Colon (tissue), 2 donors: Measurements from ENCODE around the gene CDS2.

ENCODE experiments used
- FAIRE-seq: peaks from 2 replicates; lab custom pipeline; 2012; peaks lifted over from hg19 to GRCh38; lab: Jason Lieb, UNC
- donor health status: control.
- donor health status: control.

Gene CDS2

GRCh38 chr20:5119435-5120184 lies 7.2 kb upstream of the CDS2 start, which contains the start of gene PCNA:
TSS of gene PCNA (minus strand) at chr20:5119958. CDS start at chr20:5119798, 160 bp downstream.
- FAIRE-seq, result peak; percentile 47

DNA sequence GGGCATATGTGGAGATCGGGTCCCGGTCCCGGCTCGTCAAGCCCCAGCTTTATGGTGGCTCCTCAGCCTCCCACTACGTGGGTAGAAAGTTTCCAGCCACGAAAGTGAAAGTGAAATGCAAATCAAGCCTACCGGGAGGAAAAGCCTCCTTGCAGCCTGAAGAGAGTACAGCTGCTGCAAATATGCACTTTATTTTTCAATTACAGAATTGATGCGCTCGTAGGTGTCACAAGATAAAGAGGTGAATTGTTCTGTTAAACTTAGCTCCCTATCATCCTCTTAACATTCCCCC lies 6.7 kb upstream of the CDS2 start:
- no peak for FAIRE-seq

- no peak for FAIRE-seq
Observed at GRCh38 chr20:5122873-5123260, 3.9 kb upstream of the CDS2 start.

DNA sequence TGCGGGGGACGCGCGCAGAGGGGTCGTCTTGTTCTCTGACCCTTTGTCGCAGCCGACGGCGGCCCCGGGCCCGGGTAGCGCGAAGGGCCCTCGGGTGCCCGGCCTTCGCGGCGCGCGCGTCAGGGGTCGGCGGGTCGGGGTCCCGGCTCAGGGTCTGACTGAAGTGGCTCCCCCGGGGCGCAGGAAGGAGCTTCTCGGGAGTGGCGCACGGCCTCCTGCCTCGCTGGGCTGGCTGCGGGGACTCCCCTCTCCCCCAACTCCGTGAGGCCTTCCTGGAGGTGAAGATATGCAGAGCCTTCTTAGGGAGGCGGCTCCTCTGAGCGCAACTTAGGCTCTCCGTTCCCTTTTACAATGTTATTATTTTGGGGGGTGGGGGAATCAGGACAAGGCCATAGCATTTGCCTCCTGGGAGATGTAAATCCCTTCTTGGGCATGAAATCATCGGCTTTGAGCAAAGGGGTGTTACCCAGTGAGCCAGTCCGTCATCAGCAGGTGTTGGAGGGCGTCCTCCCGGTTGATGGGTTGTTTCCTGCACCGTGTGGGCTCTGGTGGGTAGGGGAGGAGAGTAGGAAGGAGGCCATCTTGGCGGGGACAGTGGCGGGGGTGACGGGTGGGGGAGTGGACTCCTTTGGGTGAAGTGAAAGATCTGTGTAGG lies 523 bp downstream of the CDS2 start:
- FAIRE-seq, result no peak

DNA sequence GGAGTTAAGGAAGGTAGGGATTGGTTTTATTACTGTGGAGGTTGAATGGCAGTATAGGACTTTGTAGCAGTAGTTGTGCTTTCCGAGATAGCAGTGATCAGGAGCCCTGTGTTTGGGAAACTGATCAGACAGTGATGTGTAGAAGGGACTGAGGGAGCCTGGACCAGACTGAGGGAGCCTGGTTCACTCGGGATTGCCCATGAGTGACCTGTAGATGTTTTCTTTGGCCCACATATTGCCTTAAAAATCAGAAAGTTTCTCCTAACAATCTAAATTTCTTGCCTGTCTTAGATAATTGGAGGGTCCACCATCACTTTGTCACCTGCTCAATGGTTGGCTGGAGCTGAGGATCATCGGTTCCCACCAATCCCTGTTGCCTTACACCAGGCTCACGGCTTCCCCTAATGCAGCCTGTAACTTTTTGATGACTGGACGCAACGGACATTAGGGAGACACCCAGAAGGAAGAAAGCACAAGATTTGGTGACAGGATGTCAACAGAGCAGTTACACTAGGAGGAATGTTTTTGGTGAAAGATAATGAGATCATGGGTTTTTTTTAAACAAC lies 1.1 kb downstream of the CDS2 start:
- FAIRE-seq, result no peak

- FAIRE-seq, result no peak
Observed at GRCh38 chr20:5128886-5129285, 2.1 kb downstream of the CDS2 start.

DNA sequence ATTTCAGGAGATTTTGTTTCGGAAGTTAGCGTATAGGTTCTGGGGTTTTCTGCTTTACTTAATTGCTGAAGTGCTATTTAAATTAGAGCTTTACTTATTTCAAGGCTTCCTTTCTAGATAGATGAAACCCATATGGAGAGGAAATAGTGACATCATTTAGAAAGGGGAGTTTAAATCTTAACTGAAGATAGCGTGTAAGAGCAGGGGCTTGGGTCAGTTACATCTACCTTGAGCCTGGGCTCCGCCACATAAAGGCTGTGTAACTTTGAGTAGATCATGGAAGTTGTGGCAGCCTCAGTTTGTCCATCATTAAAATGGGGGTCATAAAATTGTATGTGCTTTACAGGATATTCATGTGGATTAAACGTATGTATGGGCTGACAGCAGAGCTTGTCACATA lies 4.7 kb downstream of the CDS2 start:
- FAIRE-seq, result no peak

DNA sequence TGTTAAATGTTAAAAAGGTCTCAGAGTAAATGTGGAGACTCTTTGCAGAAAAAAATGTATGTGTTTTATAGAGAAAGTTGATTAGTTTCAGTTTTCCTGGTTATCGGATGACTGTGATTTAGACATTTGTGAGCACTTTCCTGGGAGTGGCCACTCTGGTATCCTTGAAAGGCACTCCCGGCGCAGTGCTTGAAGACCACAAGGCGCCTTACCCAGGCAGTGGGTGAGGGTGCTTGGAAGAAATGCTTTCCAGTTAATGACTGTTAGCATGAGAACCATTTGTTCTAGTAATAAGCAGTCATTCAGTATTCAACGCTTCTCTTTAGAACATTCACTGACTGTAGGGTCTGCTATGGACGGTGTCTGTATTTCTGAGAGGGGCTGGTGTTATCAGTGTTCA lies 7.2 kb downstream of the CDS2 start:
- no peak for FAIRE-seq

DNA sequence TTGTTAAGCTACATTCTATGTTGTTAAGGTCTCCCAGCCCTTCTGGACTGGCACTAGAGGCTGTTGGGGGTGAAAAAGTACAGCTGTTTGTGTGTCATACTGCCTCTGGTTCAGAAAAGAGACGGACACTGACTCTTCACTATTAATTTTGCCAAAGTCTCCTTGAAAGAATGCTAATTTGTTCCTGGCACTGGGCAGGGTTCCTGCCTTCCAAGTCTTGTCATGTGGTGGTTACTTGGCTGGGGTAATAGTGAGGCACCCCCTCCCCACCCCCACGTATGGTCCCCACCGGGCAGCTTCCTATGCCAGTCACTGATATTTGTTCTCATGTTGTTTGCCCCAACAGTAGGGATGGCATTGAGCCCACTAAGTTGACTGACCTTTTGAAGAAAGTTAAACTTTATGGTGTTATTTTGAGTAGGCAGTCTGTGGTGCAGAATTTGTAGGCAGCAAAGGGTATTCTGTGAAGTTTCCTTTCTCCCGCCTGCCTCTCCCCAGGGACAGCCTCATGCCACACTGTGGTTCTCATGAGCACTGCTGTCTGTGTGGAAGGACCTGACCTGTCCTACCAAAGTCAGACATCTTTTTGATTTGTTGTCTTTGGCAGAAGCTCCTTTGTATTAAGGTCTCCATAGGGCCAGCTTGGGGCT lies 8.7 kb downstream of the CDS2 start:
- FAIRE-seq, result no peak

DNA sequence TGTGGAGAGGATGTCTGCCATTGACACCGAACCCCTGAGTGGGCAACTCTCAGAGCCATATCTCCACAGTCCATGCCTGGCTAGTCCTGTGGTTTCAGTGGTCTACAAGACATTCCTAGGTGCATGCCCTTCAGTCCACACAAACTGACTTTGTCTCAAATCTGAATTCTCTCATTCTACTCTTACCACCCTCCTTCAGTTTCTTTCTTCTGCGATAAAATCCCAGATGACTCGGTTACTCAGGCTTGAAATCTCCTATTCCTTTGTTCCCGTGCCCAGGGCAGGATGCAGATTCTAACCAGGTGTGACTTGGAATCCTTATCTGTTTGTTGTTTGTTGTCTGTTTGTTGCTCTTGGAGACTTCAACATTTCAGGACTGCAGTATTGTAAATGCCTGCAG lies 9.3 kb downstream of the CDS2 start:
- FAIRE-seq, result no peak

- FAIRE-seq, result no peak
Observed at GRCh38 chr20:5140195-5140594, 13.4 kb downstream of the CDS2 start.

GRCh38 chr20:5141615-5142014 lies 14.8 kb downstream of the CDS2 start:
- no peak for FAIRE-seq

- FAIRE-seq, result no peak
Observed at GRCh38 chr20:5143851-5144250, 17.0 kb downstream of the CDS2 start.

DNA sequence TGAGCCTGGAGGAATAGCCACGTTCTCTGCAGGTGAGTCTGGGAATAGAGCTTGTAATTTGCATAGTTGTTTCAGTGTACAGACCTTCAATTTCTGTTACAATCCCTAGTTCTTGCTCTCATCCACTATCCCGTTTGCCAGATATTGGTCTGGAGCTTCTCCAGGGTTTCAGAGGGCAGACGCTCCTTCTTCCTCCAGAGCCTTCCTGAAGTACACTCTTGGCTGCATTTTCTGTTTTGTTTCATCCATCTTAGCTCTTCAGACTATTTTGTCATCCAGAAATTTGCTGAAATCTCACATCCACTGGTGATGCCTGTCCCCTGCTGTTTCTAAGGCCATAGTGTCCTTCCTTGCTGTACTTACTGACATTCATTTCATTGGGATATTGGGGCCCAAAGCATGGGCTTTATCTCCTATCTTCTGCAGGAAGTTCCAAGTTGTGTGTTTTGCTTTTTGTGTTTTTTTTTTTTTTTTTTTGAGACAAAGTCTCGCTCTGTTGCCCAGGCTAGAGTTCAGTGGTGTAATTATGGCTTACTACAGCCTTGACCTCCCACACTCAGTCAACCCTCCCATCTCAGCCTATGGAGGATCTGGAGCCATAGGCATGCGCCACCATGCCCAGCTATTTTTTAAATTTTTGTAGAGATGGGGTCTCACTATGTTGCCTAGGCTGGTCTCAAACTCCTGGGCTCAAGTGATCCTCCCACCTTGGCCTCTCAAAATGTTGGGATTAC lies 18.7 kb downstream of the CDS2 start:
- no peak for FAIRE-seq

DNA sequence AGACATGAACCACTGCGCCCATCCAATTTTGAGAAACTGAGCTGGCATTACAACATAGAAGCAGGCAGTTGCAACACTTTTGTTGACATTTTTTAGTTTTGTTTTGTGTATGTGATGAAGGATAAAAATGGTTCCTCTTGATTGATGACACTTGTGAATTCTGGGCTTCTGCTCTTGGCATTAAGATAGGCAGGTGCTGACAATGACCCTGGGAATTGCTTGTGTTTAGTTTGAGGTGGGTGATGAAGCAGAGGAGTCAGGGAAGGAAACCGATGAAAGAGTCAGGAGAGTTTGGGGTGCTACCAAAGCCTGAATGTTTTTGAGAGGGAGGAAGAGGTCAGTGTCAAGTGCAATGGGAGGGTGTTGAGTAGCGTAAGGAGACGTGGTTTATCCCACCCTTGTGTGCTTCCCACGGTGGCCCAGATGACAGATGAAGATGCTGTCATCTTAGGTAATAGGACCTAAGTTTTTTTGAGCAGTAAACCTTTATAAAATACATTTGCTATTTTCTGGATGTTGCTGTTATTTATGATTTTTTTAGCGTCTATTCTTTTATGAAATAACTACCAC lies 19.4 kb downstream of the CDS2 start:
- no peak for FAIRE-seq

- FAIRE-seq, result no peak
Observed at GRCh38 chr20:5146871-5147592, 20.2 kb downstream of the CDS2 start.

GRCh38 chr20:5148581-5148980 lies 21.8 kb downstream of the CDS2 start:
- no peak for FAIRE-seq

DNA sequence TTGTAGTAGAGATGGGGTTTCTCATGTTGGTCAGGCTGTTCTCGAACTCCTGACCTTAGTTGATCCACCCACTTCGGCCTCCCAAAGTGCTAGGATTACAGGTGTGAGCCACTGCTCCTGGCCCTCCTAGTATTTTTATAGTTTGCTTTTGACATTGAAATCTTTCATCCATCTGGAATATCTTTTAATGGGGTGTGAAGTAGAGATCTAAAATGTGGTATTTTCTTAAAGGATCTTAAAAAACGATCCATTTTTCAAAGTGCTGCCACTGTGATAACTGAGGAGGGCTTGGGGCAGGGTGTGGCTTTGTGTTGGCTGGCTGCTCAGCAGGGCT lies 23.1 kb downstream of the CDS2 start:
- FAIRE-seq, result no peak

GRCh38 chr20:5150226-5151076 lies 23.6 kb downstream of the CDS2 start:
- no peak for FAIRE-seq

GRCh38 chr20:5153152-5153467 lies 26.3 kb downstream of the CDS2 start:
- FAIRE-seq, result no peak
